Right lobe of liver (tissue), 4 donors: ENCODE measurements around the gene SMIM27.

Experiments
- POLR2A ChIP-seq: fragments of 450-650 bp; IDR thresholded peaks from one replicate; pipeline ENCODE4 v1.6.1; 2017; ENCODE audit warnings: antibody characterized with exemption, mild to moderate bottlenecking
- TF ChIP-seq, protein P1 (sequence below), 4 donors: fragments of 200-600 bp in 3 of 4; fragments of 450-650 bp in 1 of 4; IDR thresholded peaks; one replicate each; pipeline versions ENCODE4 v1.5.1 to v1.8.0; 2016 to 2022; ENCODE audit warnings: antibody characterized with exemption in 4 of 4, mild to moderate bottlenecking in 2 of 4
- donor health status: DM: no; HTN: no; CAD: no.
- donor health status: DM: no; HTN: no; CAD: no.
- donor health status: DM: no; HTN: yes; CAD: no.

- TF ChIP-seq, protein P1, sequence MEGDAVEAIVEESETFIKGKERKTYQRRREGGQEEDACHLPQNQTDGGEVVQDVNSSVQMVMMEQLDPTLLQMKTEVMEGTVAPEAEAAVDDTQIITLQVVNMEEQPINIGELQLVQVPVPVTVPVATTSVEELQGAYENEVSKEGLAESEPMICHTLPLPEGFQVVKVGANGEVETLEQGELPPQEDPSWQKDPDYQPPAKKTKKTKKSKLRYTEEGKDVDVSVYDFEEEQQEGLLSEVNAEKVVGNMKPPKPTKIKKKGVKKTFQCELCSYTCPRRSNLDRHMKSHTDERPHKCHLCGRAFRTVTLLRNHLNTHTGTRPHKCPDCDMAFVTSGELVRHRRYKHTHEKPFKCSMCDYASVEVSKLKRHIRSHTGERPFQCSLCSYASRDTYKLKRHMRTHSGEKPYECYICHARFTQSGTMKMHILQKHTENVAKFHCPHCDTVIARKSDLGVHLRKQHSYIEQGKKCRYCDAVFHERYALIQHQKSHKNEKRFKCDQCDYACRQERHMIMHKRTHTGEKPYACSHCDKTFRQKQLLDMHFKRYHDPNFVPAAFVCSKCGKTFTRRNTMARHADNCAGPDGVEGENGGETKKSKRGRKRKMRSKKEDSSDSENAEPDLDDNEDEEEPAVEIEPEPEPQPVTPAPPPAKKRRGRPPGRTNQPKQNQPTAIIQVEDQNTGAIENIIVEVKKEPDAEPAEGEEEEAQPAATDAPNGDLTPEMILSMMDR (IDR thresholded peaks at IDR 0.05): no peak
- no peak for TF ChIP-seq POLR2A
Observed at GRCh38 chr9:32596096-32596865, 44.2 kb downstream of the SMIM27 start.
